Trophoblast cell (in vitro differentiated cells and primary cell): Measurements from ENCODE around the gene ITGA11.

Source experiments
- DNase-seq, 2 donors: peaks; one replicate each; pipeline ENCODE4 v3.0.0-alpha.2; 2016
- H2AFZ ChIP-seq: 2 replicates; pipeline ENCODE4 v1.6.1; 2013; ENCODE audit warnings: low read length, moderate library complexity, mild to moderate bottlenecking; ENCODE audit not compliant: insufficient read depth, poor library complexity
- H2AK5ac ChIP-seq: 2 replicates; pipeline ENCODE4 v1.6.1; 2013; ENCODE audit warnings: mild to moderate bottlenecking, low read length
- H2BK120ac ChIP-seq: 2 replicates; pipeline ENCODE4 v1.6.1; 2013; ENCODE audit warnings: low read length, mild to moderate bottlenecking, moderate library complexity; ENCODE audit not compliant: insufficient read depth, poor library complexity
- H2BK12ac ChIP-seq: 2 replicates; pipeline ENCODE4 v1.6.1; 2013; ENCODE audit warnings: mild to moderate bottlenecking, low read length, moderate library complexity
- H2BK5ac ChIP-seq: 2 replicates; pipeline ENCODE4 v1.6.1; 2013; ENCODE audit warnings: low read length, low read depth, moderate library complexity, mild to moderate bottlenecking; ENCODE audit not compliant: poor library complexity
- H3K14ac ChIP-seq: 2 replicates; pipeline ENCODE4 v1.6.1; 2013; ENCODE audit warnings: mild to moderate bottlenecking, low read length
- H3K18ac ChIP-seq: 2 replicates; pipeline ENCODE4 v1.6.1; 2013; ENCODE audit warnings: mild to moderate bottlenecking, low read length
- H3K23ac ChIP-seq: 2 replicates; pipeline ENCODE4 v1.6.1; 2013; ENCODE audit warnings: low read length
- H3K27ac ChIP-seq: 2 replicates; pipeline ENCODE4 v1.5.1; 2013; ENCODE audit warnings: low read depth, mild to moderate bottlenecking, inconsistent platforms, low read length, moderate library complexity
- H3K27me3 ChIP-seq: 2 replicates; pipeline ENCODE4 v1.6.1; 2013; ENCODE audit warnings: inconsistent platforms, mild to moderate bottlenecking, low read length, moderate library complexity; ENCODE audit not compliant: insufficient read depth
- H3K36me3 ChIP-seq, 2 experiments: 1 replicate in 1 of 2; 2 replicates in 1 of 2; pipeline ENCODE4 v1.6.1; 2013; ENCODE audit warnings: low read length in 2 of 2, mild to moderate bottlenecking in 2 of 2, moderate library complexity in 1 of 2; ENCODE audit not compliant: insufficient read depth in 2 of 2, control insufficient read depth in 1 of 2
- H3K4ac ChIP-seq: 2 replicates; pipeline ENCODE4 v1.6.1; 2013; ENCODE audit warnings: low read depth, mild to moderate bottlenecking, low read length, moderate library complexity
- H3K4me1 ChIP-seq, 2 experiments: 1 replicate in 1 of 2; 2 replicates in 1 of 2; pipeline ENCODE4 v1.6.1; 2013; ENCODE audit warnings: low read length in 2 of 2, mild to moderate bottlenecking in 2 of 2, moderate library complexity in 1 of 2; ENCODE audit not compliant: insufficient read depth in 2 of 2, control insufficient read depth in 1 of 2
- H3K4me2 ChIP-seq: 2 replicates; pipeline ENCODE4 v1.6.1; 2013; ENCODE audit warnings: inconsistent platforms, mild to moderate bottlenecking, low read length, moderate library complexity
- H3K4me3 ChIP-seq: 2 replicates; pipeline ENCODE4 v1.5.1; 2013; ENCODE audit warnings: mild to moderate bottlenecking, low read depth, low read length, inconsistent platforms
- H3K79me1 ChIP-seq: one replicate; pipeline ENCODE4 v1.6.1; 2013; ENCODE audit warnings: low read length
- H3K79me2 ChIP-seq: 2 replicates; pipeline ENCODE4 v1.6.1; 2013; ENCODE audit warnings: low read length, mild to moderate bottlenecking; ENCODE audit not compliant: control insufficient read depth, insufficient read depth, poor library complexity
- H3K9ac ChIP-seq: 2 replicates; pipeline ENCODE4 v1.6.1; 2013; ENCODE audit warnings: mild to moderate bottlenecking, low read length
- H3K9me3 ChIP-seq: 2 replicates; pipeline ENCODE4 v1.6.1; 2013; ENCODE audit warnings: low read depth, mild to moderate bottlenecking, control low read depth, inconsistent platforms, low read length; ENCODE audit not compliant: insufficient read depth
- H4K12ac ChIP-seq: 2 replicates; pipeline ENCODE4 v1.6.1; 2013; ENCODE audit warnings: low read depth, mild to moderate bottlenecking, low read length, moderate library complexity
- H4K8ac ChIP-seq: 2 replicates; pipeline ENCODE4 v1.6.1; 2013; ENCODE audit warnings: low read depth, mild to moderate bottlenecking, low read length, moderate library complexity
- H4K91ac ChIP-seq: one replicate; pipeline ENCODE4 v1.6.1; 2013; ENCODE audit warnings: low read depth, mild to moderate bottlenecking, low read length, moderate library complexity
- WGBS: extraction: QIAGEN DNeasy Blood & Tissue Kit; methylation state at CpG from one replicate; pipeline ENCODE4 v1.1.7; 2013; ENCODE audit warnings: missing lambda C conversion rate; ENCODE audit not compliant: insufficient read length, insufficient coverage; ENCODE audit errors: extremely low coverage; 5-methylcytosine and 5-hydroxymethylcytosine counted together

Gene ITGA11

GRCh38 chr15:68427963-68428362 is 4.0 kb downstream of the ITGA11 start:
- no peak overlapping the region for H3K4me2 ChIP-seq
- no peak overlapping the region for H3K9ac ChIP-seq
- no peak overlapping the region for H4K91ac ChIP-seq
- no peak overlapping the region for H3K23ac ChIP-seq
- no peak overlapping the region for H3K4me3 ChIP-seq
- H2BK120ac ChIP-seq, result no peak overlapping the region
- no peak overlapping the region for H3K18ac ChIP-seq
- H2BK5ac ChIP-seq, result no peak overlapping the region
- no peak overlapping the region for H3K27ac ChIP-seq
- no peak overlapping the region for H4K12ac ChIP-seq
- H2AK5ac ChIP-seq, result no peak overlapping the region
- H3K14ac ChIP-seq, result no peak overlapping the region
- DNase-seq, result no peak
- no peaks in the 10 kb centered on the region for H3K79me1 ChIP-seq
- no peak overlapping the region for H4K8ac ChIP-seq
- peaks cover 27% of the 10 kb centered on the region for H3K27me3 ChIP-seq
- H3K4me1 ChIP-seq, result peaks cover 12 to 20% of the 10 kb centered on the region in 2 experiments
- H3K9me3 ChIP-seq, result peaks cover 5% of the 10 kb centered on the region
- no peak overlapping the region for H2AFZ ChIP-seq
- no peak overlapping the region for H3K4ac ChIP-seq
- H2BK12ac ChIP-seq, result no peak overlapping the region
- WGBS, result no CpG with 5 or more reads among the region's 1 CpG
- H3K36me3 ChIP-seq, result no peaks in the 10 kb centered on the region
- H3K79me2 ChIP-seq, result no peaks in the 10 kb centered on the region

DNA sequence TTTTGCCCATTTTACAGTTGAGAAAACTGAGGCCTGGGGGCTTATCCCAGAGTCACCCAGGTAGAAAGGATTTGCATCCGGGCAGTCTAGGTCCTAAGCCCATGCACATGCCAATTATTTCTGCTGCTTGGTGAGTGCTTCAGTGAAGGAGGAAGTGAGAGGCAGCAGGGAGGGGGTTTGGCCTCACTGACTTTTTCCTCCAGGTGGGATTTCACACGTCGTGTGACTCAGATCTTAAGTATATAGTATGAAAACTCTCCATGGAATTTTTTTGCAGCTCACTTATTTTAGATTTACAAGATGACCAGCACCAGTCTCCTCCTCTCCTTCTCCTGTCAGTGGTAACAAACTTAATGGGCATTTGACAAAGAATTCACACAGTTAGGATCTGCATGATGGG is 4.6 kb downstream of the ITGA11 start:
- Histone ChIP-seq H4K91ac (no peak overlapping the region), H2BK5ac (no peak overlapping the region), H3K9ac (no peak overlapping the region), H3K4me3 (no peak overlapping the region), H3K14ac (no peak overlapping the region), H3K79me1 (no peaks in the 10 kb centered on the region), H3K27me3 (peaks cover 21% of the 10 kb centered on the region), H2AFZ (no peak overlapping the region), H3K9me3 (peaks cover 3% of the 10 kb centered on the region), H2BK120ac (no peak overlapping the region), H2BK12ac (no peak overlapping the region), H3K18ac (no peak overlapping the region), H2AK5ac (no peak overlapping the region), H3K36me3 (no peaks in the 10 kb centered on the region), H3K4me1 (peaks cover 12 to 20% of the 10 kb centered on the region in 2 experiments), H4K8ac (no peak overlapping the region), H3K79me2 (no peaks in the 10 kb centered on the region), H3K27ac (no peak overlapping the region), H3K4ac (no peak overlapping the region), H4K12ac (no peak overlapping the region), H3K23ac (no peak overlapping the region), H3K4me2 (no peak overlapping the region)
- no CpG with 5 or more reads among the region's 3 CpGs for WGBS
- peak in 1 of 2 donors; percentile 60 for DNase-seq

GRCh38 chr15:68426116-68426515 is 5.8 kb downstream of the ITGA11 start:
- H3K79me2 ChIP-seq, result no peaks in the 10 kb centered on the region
- H4K8ac ChIP-seq, result no peak overlapping the region
- WGBS, result no CpG with 5 or more reads among the region's 6 CpGs
- H3K27me3 ChIP-seq, result peaks cover 8% of the 10 kb centered on the region
- H3K4me3 ChIP-seq, result no peak overlapping the region
- H3K27ac ChIP-seq, result no peak overlapping the region
- H3K23ac ChIP-seq, result no peak overlapping the region
- H2BK120ac ChIP-seq, result no peak overlapping the region
- no peak overlapping the region for H3K18ac ChIP-seq
- no peak for DNase-seq
- no peak overlapping the region for H2BK5ac ChIP-seq
- H3K79me1 ChIP-seq, result no peaks in the 10 kb centered on the region
- no peak overlapping the region for H2BK12ac ChIP-seq
- peaks cover 0 to 16% of the 10 kb centered on the region in 2 experiments for H3K4me1 ChIP-seq
- no peak overlapping the region for H3K9ac ChIP-seq
- H3K4me2 ChIP-seq, result no peak overlapping the region
- H2AK5ac ChIP-seq, result no peak overlapping the region
- H2AFZ ChIP-seq, result no peak overlapping the region
- no peak overlapping the region for H3K14ac ChIP-seq
- H3K9me3 ChIP-seq, result peaks cover 2% of the 10 kb centered on the region
- H4K12ac ChIP-seq, result no peak overlapping the region
- H3K36me3 ChIP-seq, result no peaks in the 10 kb centered on the region
- H4K91ac ChIP-seq, result no peak overlapping the region
- H3K4ac ChIP-seq, result no peak overlapping the region

DNA sequence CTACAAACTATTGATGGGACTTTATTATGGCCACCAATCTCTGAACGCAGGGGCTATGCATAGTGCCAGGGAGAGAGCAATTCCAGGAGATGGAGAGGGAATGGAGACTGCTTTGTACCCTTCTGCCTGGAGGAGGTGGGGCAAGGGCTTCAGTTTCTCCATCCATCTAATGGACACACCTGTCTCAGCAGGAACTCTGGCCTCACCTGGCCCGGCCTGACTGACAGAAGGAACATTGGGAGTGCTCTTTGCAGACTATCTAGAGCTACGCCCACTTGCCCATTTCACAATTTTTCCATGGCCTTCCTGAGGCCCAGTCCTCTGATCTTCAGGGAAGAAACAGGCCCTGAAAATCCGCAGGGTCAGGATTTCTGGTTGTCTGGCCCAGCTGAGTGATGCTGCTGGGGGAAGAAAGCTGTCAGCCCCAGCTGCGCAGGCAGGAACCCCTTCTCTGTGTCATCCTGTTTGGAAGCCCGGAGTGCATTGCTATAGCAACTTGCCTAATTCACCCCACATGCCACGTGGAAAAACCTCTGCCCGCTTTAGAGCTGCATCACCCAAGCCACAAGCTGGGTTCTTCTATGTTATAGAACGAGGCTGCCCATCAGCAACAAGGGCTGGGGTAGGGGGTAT is 6.4 kb downstream of the ITGA11 start:
- H3K23ac ChIP-seq, result no peak overlapping the region
- peaks cover 0 to 12% of the 10 kb centered on the region in 2 experiments for H3K4me1 ChIP-seq
- H2BK120ac ChIP-seq, result no peak overlapping the region
- no peak overlapping the region for H4K12ac ChIP-seq
- no peak overlapping the region for H2BK5ac ChIP-seq
- H3K4me2 ChIP-seq, result no peak overlapping the region
- H3K27me3 ChIP-seq, result peaks cover 2% of the 10 kb centered on the region
- H4K91ac ChIP-seq, result no peak overlapping the region
- no peaks in the 10 kb centered on the region for H3K79me2 ChIP-seq
- no peak overlapping the region for H2AFZ ChIP-seq
- no peak overlapping the region for H2BK12ac ChIP-seq
- no peaks in the 10 kb centered on the region for H3K79me1 ChIP-seq
- H3K27ac ChIP-seq, result no peak overlapping the region
- no peaks in the 10 kb centered on the region for H3K36me3 ChIP-seq
- peaks cover 2% of the 10 kb centered on the region for H3K9me3 ChIP-seq
- H2AK5ac ChIP-seq, result no peak overlapping the region
- no peak overlapping the region for H3K4ac ChIP-seq
- no peak overlapping the region for H3K18ac ChIP-seq
- no CpG with 5 or more reads among the region's 9 CpGs for WGBS
- DNase-seq, result no peak
- no peak overlapping the region for H3K9ac ChIP-seq
- no peak overlapping the region for H3K14ac ChIP-seq
- no peak overlapping the region for H3K4me3 ChIP-seq
- no peak overlapping the region for H4K8ac ChIP-seq
